Mammary epithelial cell (primary cell): ENCODE results near the gene RPL36AL.

Experiments used
- CTCF ChIP-seq, 2 donors: IDR thresholded peaks in 1 of 2; conservative IDR thresholded peaks in 1 of 2; 2 replicates each; pipeline ENCODE4 v1.5.1; 2011 to 2012; ENCODE audit warnings: inconsistent platforms in 2 of 2, low read length in 2 of 2, mild to moderate bottlenecking in 2 of 2, control low read depth in 1 of 2, low read depth in 1 of 2; ENCODE audit not compliant: insufficient read depth in 1 of 2; ENCODE audit errors: extremely low read depth in 1 of 2
- EZH2 ChIP-seq: IDR thresholded peaks from 2 replicates; pipeline ENCODE4 v1.6.1; 2012; ENCODE audit warnings: low read length, inconsistent platforms, borderline replicate concordance

GRCh38 chr14:49607583-49607982 lies 12.8 kb downstream of the RPL36AL start:
- TF ChIP-seq CTCF (conservative IDR thresholded peaks at IDR 0.05 in 1 of 2, IDR thresholded peaks at IDR 0.05 in 1 of 2; ENCODE audit: extremely low read depth in 1 of 2, insufficient read depth in 1 of 2, low read depth in 1 of 2, low read length in 2 of 2) = no peak
- TF ChIP-seq EZH2 = no peak
